Measurements from ENCODE around the gene HAAO.

- TF ChIP-seq CTCF (IDR thresholded peaks at IDR 0.05; ENCODE audit: control extremely low read depth in 1 of 3, insufficient read depth in 1 of 3, low read depth in 1 of 3, low read length in 3 of 3) (no peak), POLR2A (IDR thresholded peaks at IDR 0.05; ENCODE audit: control extremely low read depth in 1 of 2, low read depth in 2 of 2, low read length in 2 of 2) (no peak), HDAC6 (IDR thresholded peaks at IDR 0.05; ENCODE audit: low read depth, low read length) (no peak), POLR2AphosphoS5 (IDR thresholded peaks at IDR 0.05; ENCODE audit: low read depth, low read length) (no peak)
Measured at GRCh38 chr2:42826231-42826630, 33.8 kb upstream of the HAAO start.

All from H1 (cell line).